H9 (cell line): ENCODE results near the gene CLEC20A. TPM values are rescaled to one million over a fixed set of nuclear protein-coding genes. Genes with fewer than 3 reads are reported as not detected.

Experiments used
- DNase-seq: peaks from one replicate; pipeline ENCODE4 v3.0.0-alpha.2; 2017
- H2AFZ ChIP-seq: one replicate; pipeline ENCODE4 v1.6.1; 2013; ENCODE audit warnings: mild to moderate bottlenecking, low read length, control low read depth, moderate library complexity
- H2AK5ac ChIP-seq: 2 replicates; pipeline ENCODE4 v1.6.1; 2013; ENCODE audit warnings: low read length, control low read depth, mixed read lengths; ENCODE audit not compliant: insufficient read length
- H2BK120ac ChIP-seq: one replicate; pipeline ENCODE4 v1.6.1; 2013; ENCODE audit warnings: low read depth, mild to moderate bottlenecking, low read length, control low read depth, inconsistent platforms; ENCODE audit not compliant: poor library complexity, severe bottlenecking
- H2BK12ac ChIP-seq: 2 replicates; pipeline ENCODE4 v1.6.1; 2013; ENCODE audit warnings: low read length, control low read depth, mixed read lengths, low read depth; ENCODE audit not compliant: insufficient read length
- H2BK15ac ChIP-seq: 2 replicates; pipeline ENCODE4 v1.6.1; 2013; ENCODE audit warnings: low read depth, low read length, control low read depth
- H2BK20ac ChIP-seq: one replicate; pipeline ENCODE4 v1.6.1; 2013; ENCODE audit warnings: low read depth, mild to moderate bottlenecking, low read length, control low read depth, inconsistent platforms; ENCODE audit not compliant: poor library complexity, severe bottlenecking
- H2BK5ac ChIP-seq: 2 replicates; pipeline ENCODE4 v1.6.1; 2013; ENCODE audit warnings: low read length, control low read depth, mixed read lengths; ENCODE audit not compliant: insufficient read length
- H3K14ac ChIP-seq: 2 replicates; pipeline ENCODE4 v1.6.1; 2013; ENCODE audit warnings: low read length, control low read depth; ENCODE audit not compliant: insufficient read depth
- H3K18ac ChIP-seq: 2 replicates; pipeline ENCODE4 v1.6.1; 2013; ENCODE audit warnings: low read depth, mild to moderate bottlenecking, mixed read lengths, low read length, control low read depth; ENCODE audit not compliant: insufficient read length
- H3K23ac ChIP-seq: 2 replicates; pipeline ENCODE4 v1.6.1; 2013; ENCODE audit warnings: low read length, control low read depth, mixed read lengths, low read depth; ENCODE audit not compliant: insufficient read length
- H3K23me2 ChIP-seq: 2 replicates; pipeline ENCODE4 v1.6.1; 2013; ENCODE audit warnings: low read depth, mild to moderate bottlenecking, mixed read lengths, low read length, control low read depth; ENCODE audit not compliant: insufficient read length, poor library complexity, severe bottlenecking
- H3K27ac ChIP-seq: 2 replicates; pipeline ENCODE4 v1.5.1; 2013; ENCODE audit warnings: low read length, control low read depth, mixed read lengths, low read depth; ENCODE audit not compliant: insufficient read length
- H3K27me3 ChIP-seq: 2 replicates; pipeline ENCODE4 v1.6.1; 2013; ENCODE audit warnings: low read length, control low read depth, inconsistent platforms; ENCODE audit not compliant: insufficient read depth
- H3K4ac ChIP-seq: 2 replicates; pipeline ENCODE4 v1.6.1; 2013; ENCODE audit warnings: low read depth, mild to moderate bottlenecking, control low read depth, inconsistent platforms, low read length, moderate library complexity
- H3K4me1 ChIP-seq: 2 replicates; pipeline ENCODE4 v1.6.1; 2013; ENCODE audit warnings: low read length, control low read depth, inconsistent platforms; ENCODE audit not compliant: insufficient read depth
- H3K4me2 ChIP-seq: 2 replicates; pipeline ENCODE4 v1.6.1; 2013; ENCODE audit warnings: low read length, control low read depth, mixed read lengths; ENCODE audit not compliant: insufficient read length, insufficient read depth
- H3K56ac ChIP-seq: 2 replicates; pipeline ENCODE4 v1.6.1; 2013; ENCODE audit warnings: low read depth, mild to moderate bottlenecking, mixed read lengths, low read length, control low read depth; ENCODE audit not compliant: insufficient read length
- H3K79me1 ChIP-seq: 2 replicates; pipeline ENCODE4 v1.6.1; 2013; ENCODE audit warnings: low read depth, mild to moderate bottlenecking, moderate library complexity, low read length, control low read depth, inconsistent platforms; ENCODE audit not compliant: insufficient read depth, poor library complexity, severe bottlenecking
- H3K79me2 ChIP-seq: 2 replicates; pipeline ENCODE4 v1.6.1; 2013; ENCODE audit warnings: low read length, control low read depth, inconsistent platforms; ENCODE audit not compliant: insufficient read depth
- H3K9ac ChIP-seq: 2 replicates; pipeline ENCODE4 v1.6.1; 2013; ENCODE audit warnings: low read length, control low read depth, mixed read lengths; ENCODE audit not compliant: insufficient read length; ENCODE audit errors: extremely low read depth
- H3K9me3 ChIP-seq: one replicate; pipeline ENCODE4 v1.6.1; 2013; ENCODE audit warnings: low read depth, low read length, inconsistent platforms; ENCODE audit not compliant: control insufficient read depth
- H3T11ph ChIP-seq: one replicate; pipeline ENCODE4 v1.6.1; 2013; ENCODE audit warnings: mild to moderate bottlenecking, low read length, control low read depth, inconsistent platforms
- H4K20me1 ChIP-seq: one replicate; pipeline ENCODE4 v1.6.1; 2013; ENCODE audit not compliant: control insufficient read depth, insufficient read length, insufficient read depth
- H4K5ac ChIP-seq: 2 replicates; pipeline ENCODE4 v1.6.1; 2013; ENCODE audit warnings: low read depth, mild to moderate bottlenecking, mixed read lengths, low read length, control low read depth; ENCODE audit not compliant: insufficient read length
- H4K8ac ChIP-seq: replicated peaks from 2 replicates; pipeline ENCODE4 v1.6.1; 2013; ENCODE audit warnings: low read length, control low read depth, mixed read lengths, low read depth; ENCODE audit not compliant: insufficient read length
- H4K91ac ChIP-seq: 2 replicates; pipeline ENCODE4 v1.6.1; 2013; ENCODE audit warnings: low read depth, mild to moderate bottlenecking, moderate library complexity, mixed read lengths, low read length, control low read depth; ENCODE audit not compliant: insufficient read length
- H3K27ac Mint-ChIP-seq, 3 experiments: 2 replicates in 2 of 3; 3 replicates in 1 of 3; pipeline ENCODE4 v1.8.0; 2020 to 2021; ENCODE audit warnings: mixed read lengths in 3 of 3, mild to moderate bottlenecking in 1 of 3, moderate library complexity in 1 of 3
- H3K27me3 Mint-ChIP-seq: 2 replicates; pipeline ENCODE4 v1.8.0; 2021; ENCODE audit warnings: low read depth, mild to moderate bottlenecking, moderate library complexity, mixed read lengths
- H3K36me3 Mint-ChIP-seq, 3 experiments: 2 replicates in 2 of 3; 3 replicates in 1 of 3; pipeline ENCODE4 v1.8.0; 2020 to 2021; ENCODE audit warnings: low read depth in 3 of 3, mixed read lengths in 3 of 3; ENCODE audit not compliant: insufficient read depth in 1 of 3
- H3K4me1 Mint-ChIP-seq, 2 experiments: 2 replicates each; pipeline ENCODE4 v1.8.0; 2020; ENCODE audit warnings: mixed read lengths in 2 of 2
- H3K4me3 Mint-ChIP-seq, 2 experiments: 2 replicates in 1 of 2; 3 replicates in 1 of 2; pipeline ENCODE4 v1.8.0; 2020 to 2021; ENCODE audit warnings: mild to moderate bottlenecking in 2 of 2, mixed read lengths in 2 of 2, moderate library complexity in 1 of 2
- H3K9me3 Mint-ChIP-seq, 2 experiments: 2 replicates in 1 of 2; 3 replicates in 1 of 2; pipeline ENCODE4 v1.8.0; 2020; ENCODE audit warnings: mild to moderate bottlenecking in 2 of 2, mixed read lengths in 2 of 2, moderate library complexity in 1 of 2
- WGBS: extraction: QIAGEN DNeasy Blood & Tissue Kit; methylation state at CpG from one replicate; pipeline ENCODE4 v1.1.7; 2013; ENCODE audit warnings: missing lambda C conversion rate, low lambda C conversion rate, mixed read lengths; ENCODE audit not compliant: insufficient read length; ENCODE audit errors: extremely low coverage; 5-methylcytosine and 5-hydroxymethylcytosine counted together
- total RNA-seq: library from RNA; stranded (reverse); gene quantifications from 2 replicates; pipeline ENCODE4 v1.2.1, GENCODE V29; 2021
- TF ChIP-seq, protein P1 (sequence below): fragments of 200-600 bp; sonication (generic); conservative IDR thresholded peaks from 3 replicates; pipeline ENCODE4 v1.8.0; 2021; ENCODE audit warnings: antibody characterized with exemption, mild to moderate bottlenecking

Gene CLEC20A
- total RNA-seq, 1 experiment from 2014 or later, result not detected

DNA sequence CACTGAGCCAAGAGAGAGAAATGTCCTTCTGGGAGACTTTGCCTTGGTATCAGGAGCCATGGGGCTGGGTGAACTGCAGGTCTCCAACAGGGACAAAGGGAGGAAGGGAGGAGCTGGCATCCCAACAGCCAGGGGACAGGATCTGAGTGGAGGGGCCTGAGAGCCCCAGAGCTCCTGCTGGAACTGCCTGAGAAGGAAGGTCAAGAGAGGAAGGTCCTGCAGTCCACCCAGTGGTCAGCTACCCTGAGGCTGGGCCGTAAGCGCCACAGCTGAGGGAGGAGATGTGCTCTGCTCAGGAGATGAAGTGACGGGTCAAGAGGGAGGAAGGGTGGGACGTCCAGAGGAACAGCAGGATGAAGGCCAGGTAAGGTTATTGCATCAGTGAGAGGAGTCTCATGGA, 7.5 kb upstream of the CLEC20A start:
- Histone ChIP-seq H3K23ac (no peak overlapping the region), H3K4ac (no peak overlapping the region), H4K20me1 (no peaks in the 10 kb centered on the region), H2AK5ac (no peak overlapping the region), H3T11ph (no peak overlapping the region), H4K5ac (no peak overlapping the region), H3K4me1 (no peaks in the 10 kb centered on the region), H3K9me3 (no peaks in the 10 kb centered on the region), H2BK120ac (no peak overlapping the region), H2BK20ac (no peak overlapping the region), H3K14ac (no peak overlapping the region), H3K4me2 (no peak overlapping the region), H2AFZ (no peak overlapping the region), H3K23me2 (no peaks in the 10 kb centered on the region), H3K56ac (no peak overlapping the region), H4K91ac (no peak overlapping the region), H3K18ac (no peak overlapping the region), H3K9ac (no peak overlapping the region), H3K27me3 (no peaks in the 10 kb centered on the region), H2BK5ac (no peak overlapping the region), H3K79me1 (no peaks in the 10 kb centered on the region), H2BK15ac (no peak overlapping the region), H3K79me2 (no peaks in the 10 kb centered on the region), H4K8ac (no peak overlapping the region), H3K27ac (no peak overlapping the region), H2BK12ac (no peak overlapping the region)
- peaks cover 2% of the 10 kb centered on the region for H3K27me3 Mint-ChIP-seq
- no peak for DNase-seq
- H3K4me1 Mint-ChIP-seq, result peaks cover 6 to 13% of the 10 kb centered on the region in 2 experiments
- TF ChIP-seq, protein P1, sequence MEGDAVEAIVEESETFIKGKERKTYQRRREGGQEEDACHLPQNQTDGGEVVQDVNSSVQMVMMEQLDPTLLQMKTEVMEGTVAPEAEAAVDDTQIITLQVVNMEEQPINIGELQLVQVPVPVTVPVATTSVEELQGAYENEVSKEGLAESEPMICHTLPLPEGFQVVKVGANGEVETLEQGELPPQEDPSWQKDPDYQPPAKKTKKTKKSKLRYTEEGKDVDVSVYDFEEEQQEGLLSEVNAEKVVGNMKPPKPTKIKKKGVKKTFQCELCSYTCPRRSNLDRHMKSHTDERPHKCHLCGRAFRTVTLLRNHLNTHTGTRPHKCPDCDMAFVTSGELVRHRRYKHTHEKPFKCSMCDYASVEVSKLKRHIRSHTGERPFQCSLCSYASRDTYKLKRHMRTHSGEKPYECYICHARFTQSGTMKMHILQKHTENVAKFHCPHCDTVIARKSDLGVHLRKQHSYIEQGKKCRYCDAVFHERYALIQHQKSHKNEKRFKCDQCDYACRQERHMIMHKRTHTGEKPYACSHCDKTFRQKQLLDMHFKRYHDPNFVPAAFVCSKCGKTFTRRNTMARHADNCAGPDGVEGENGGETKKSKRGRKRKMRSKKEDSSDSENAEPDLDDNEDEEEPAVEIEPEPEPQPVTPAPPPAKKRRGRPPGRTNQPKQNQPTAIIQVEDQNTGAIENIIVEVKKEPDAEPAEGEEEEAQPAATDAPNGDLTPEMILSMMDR, result no peak
- no CpG with 5 or more reads among the region's 4 CpGs for WGBS
- no peak overlapping the region for H3K4me3 Mint-ChIP-seq
- no peaks in the 10 kb centered on the region for H3K36me3 Mint-ChIP-seq
- peak overlapping the region in 2 of 3 experiments; percentile 43 to 85; a peak in 2 of 7 replicates for H3K27ac Mint-ChIP-seq
- H3K9me3 Mint-ChIP-seq, result no peaks in the 10 kb centered on the region
